Neural progenitor cell (in vitro differentiated cells): Measurements from ENCODE around the gene NUP214. TPM values are rescaled to one million over a fixed set of nuclear protein-coding genes. Genes with fewer than 3 reads are reported as not detected.

ENCODE experiments used
- DNase-seq: peaks from one replicate; pipeline ENCODE4 v3.0.0-alpha.2; 2016; ENCODE audit warnings: low spot score
- H2AFZ ChIP-seq: fragments of 200-600 bp; sonication (generic); replicated peaks from 2 replicates; pipeline ENCODE4 v1.6.1; 2016; ENCODE audit warnings: antibody characterized with exemption
- H3F3A ChIP-seq: fragments of 200-600 bp; sonication (generic); 2 replicates; pipeline ENCODE4 v1.6.1; 2016; ENCODE audit warnings: antibody characterized with exemption, low read depth
- H3K27ac ChIP-seq: fragments of 200-600 bp; sonication (generic); 2 replicates; pipeline ENCODE4 v1.5.1; 2016; ENCODE audit warnings: mild to moderate bottlenecking
- H3K27me3 ChIP-seq: fragments of 200-600 bp; sonication (generic); 2 replicates; pipeline ENCODE4 v1.6.1; 2016; ENCODE audit warnings: mild to moderate bottlenecking, moderate library complexity
- H3K36me3 ChIP-seq: fragments of 200-600 bp; sonication (generic); 2 replicates; pipeline ENCODE4 v1.5.1; 2016
- H3K4me1 ChIP-seq: fragments of 200-600 bp; sonication (generic); 2 replicates; pipeline ENCODE4 v1.6.1; 2016; ENCODE audit warnings: mixed run types
- H3K4me2 ChIP-seq: fragments of 200-600 bp; sonication (generic); 2 replicates; pipeline ENCODE4 v1.6.1; 2016
- H3K4me3 ChIP-seq: fragments of 200-600 bp; sonication (generic); 2 replicates; pipeline ENCODE4 v1.5.1; 2016
- H3K79me2 ChIP-seq: fragments of 200-600 bp; sonication (generic); 2 replicates; pipeline ENCODE4 v1.6.1; 2016; ENCODE audit warnings: low read depth
- H3K9ac ChIP-seq: fragments of 200-600 bp; sonication (generic); 2 replicates; pipeline ENCODE4 v1.6.1; 2016
- H3K9me3 ChIP-seq: fragments of 200-600 bp; sonication (generic); 2 replicates; pipeline ENCODE4 v1.5.1; 2016; ENCODE audit warnings: low read depth
- H4K20me1 ChIP-seq: fragments of 200-600 bp; sonication (generic); 2 replicates; pipeline ENCODE4 v1.6.1; 2016; ENCODE audit warnings: low read depth
- H3K27ac Mint-ChIP-seq: 3 replicates; pipeline ENCODE4 v1.8.0; 2021; ENCODE audit warnings: mixed read lengths
- H3K27me3 Mint-ChIP-seq: 2 replicates; pipeline ENCODE4 v1.8.0; 2022; ENCODE audit warnings: low read depth, mild to moderate bottlenecking, inconsistent platforms, moderate library complexity, mixed read lengths; ENCODE audit not compliant: insufficient read depth
- H3K36me3 Mint-ChIP-seq: 3 replicates; pipeline ENCODE4 v1.8.0; 2021; ENCODE audit warnings: mixed read lengths
- H3K4me1 Mint-ChIP-seq: 3 replicates; pipeline ENCODE4 v1.8.0; 2021; ENCODE audit warnings: mixed read lengths
- H3K4me3 Mint-ChIP-seq: 3 replicates; pipeline ENCODE4 v1.8.0; 2021; ENCODE audit warnings: mild to moderate bottlenecking, moderate library complexity, mixed read lengths
- H3K9me3 Mint-ChIP-seq: 3 replicates; pipeline ENCODE4 v1.8.0; 2020; ENCODE audit warnings: mixed read lengths
- CTCF ChIP-seq: fragments of 200-600 bp; sonication (generic); IDR thresholded peaks from 2 replicates; pipeline ENCODE4 v1.5.1; 2017; ENCODE audit warnings: antibody characterized with exemption, mild to moderate bottlenecking
- EZH2 ChIP-seq: fragments of 200-600 bp; sonication (generic); IDR thresholded peaks from 2 replicates; pipeline ENCODE4 v1.6.1; 2017; ENCODE audit warnings: antibody characterized with exemption, mild to moderate bottlenecking, moderate library complexity
- EZH2phosphoT487 ChIP-seq: fragments of 200-600 bp; sonication (generic); IDR thresholded peaks from 2 replicates; pipeline ENCODE4 v1.6.1; 2017; ENCODE audit warnings: antibody characterized with exemption
- total RNA-seq: library from RNA; depleted of rRNA; stranded (reverse); fragments of >200 nt; gene quantifications from 2 replicates; pipeline ENCODE4 v1.2.3, GENCODE V29; 2015; ENCODE audit warnings: low replicate concordance

The NUP214 gene
- total RNA-seq, 1 donor from 2014 or later: 37.6 TPM

- Mint-ChIP-seq H3K27me3 (peaks cover 27% of the 10 kb centered on the region), H3K4me1 (peaks cover 22% of the 10 kb centered on the region), H3K9me3 (no peaks in the 10 kb centered on the region), H3K4me3 (peak within 1 kb of the TSS; percentile 79), H3K36me3 (no peaks in the 10 kb centered on the region), H3K27ac (no peak within 1 kb of the TSS)
- peak within 1 kb of the TSS; percentile 81 for H3K4me3 ChIP-seq
- peaks cover 17% of the 10 kb centered on the region for H3F3A ChIP-seq
- H3K27me3 ChIP-seq: peaks cover 49% of the 10 kb centered on the region
- peak within 1 kb of the TSS; percentile 99 for H3K4me2 ChIP-seq
- H2AFZ ChIP-seq: peak within 1 kb of the TSS; percentile 87
- H3K9ac ChIP-seq: no peak within 1 kb of the TSS
- TF ChIP-seq EZH2phosphoT487 (peak; percentile 79), EZH2 (peak; percentile 88), CTCF (no peak)
- H3K36me3 ChIP-seq: no peaks in the 10 kb centered on the region
- DNase-seq: peak; percentile 63
- H3K79me2 ChIP-seq: no peaks in the 10 kb centered on the region
- H4K20me1 ChIP-seq: peaks cover 12% of the 10 kb centered on the region
- peaks cover 19% of the 10 kb centered on the region for H3K4me1 ChIP-seq
- H3K9me3 ChIP-seq: no peaks in the 10 kb centered on the region
- no peak within 1 kb of the TSS for H3K27ac ChIP-seq
These were observed 150.9 kb downstream of the NUP214 start, which contains the start of gene FAM78A for GRCh38 chr9:131276094-131276888. Gene FAM78A, minus strand, starts transcription at chr9:131276510. Its CDS starts 331 bp downstream, at chr9:131276179.

- Histone ChIP-seq H3K36me3 (no peaks in the 10 kb centered on the region), H3K9me3 (no peaks in the 10 kb centered on the region), H3K27ac (no peak overlapping the region), H3K4me1 (peaks cover 19% of the 10 kb centered on the region), H3K4me2 (peak overlapping the region; percentile 99), H3K9ac (no peak overlapping the region), H3K79me2 (no peaks in the 10 kb centered on the region), H3F3A (peaks cover 18% of the 10 kb centered on the region), H2AFZ (peak overlapping the region; percentile 87), H3K4me3 (peak overlapping the region; percentile 81), H4K20me1 (peaks cover 12% of the 10 kb centered on the region), H3K27me3 (peaks cover 55% of the 10 kb centered on the region)
- Mint-ChIP-seq H3K4me1 (peaks cover 23% of the 10 kb centered on the region), H3K9me3 (no peaks in the 10 kb centered on the region), H3K27me3 (peaks cover 33% of the 10 kb centered on the region), H3K27ac (no peak overlapping the region), H3K36me3 (no peaks in the 10 kb centered on the region), H3K4me3 (no peak overlapping the region)
- DNase-seq: peak; percentile 47
- no peak for TF ChIP-seq CTCF
- peak; percentile 59 for TF ChIP-seq EZH2
These were observed 151.5 kb downstream of the NUP214 start for GRCh38 chr9:131276891-131277286.

- H3K27me3 ChIP-seq: peaks cover 60% of the 10 kb centered on the region
- peak overlapping the region; percentile 87 for H2AFZ ChIP-seq
- peaks cover 38% of the 10 kb centered on the region for H3K27me3 Mint-ChIP-seq
These were observed 152.0 kb downstream of the NUP214 start for GRCh38 chr9:131277287-131277909.

More at GRCh38 chr9:131277287-131277909, 152.0 kb downstream of the NUP214 start:
- H3K36me3 ChIP-seq: no peaks in the 10 kb centered on the region
- Mint-ChIP-seq H3K9me3 (no peaks in the 10 kb centered on the region), H3K4me3 (no peak overlapping the region), H3K27ac (no peak overlapping the region), H3K4me1 (peaks cover 29% of the 10 kb centered on the region), H3K36me3 (peaks cover 2% of the 10 kb centered on the region)
- H4K20me1 ChIP-seq: peaks cover 12% of the 10 kb centered on the region
- DNase-seq: peak; percentile 36
- peak overlapping the region; percentile 81 for H3K4me3 ChIP-seq
- peak overlapping the region; percentile 99 for H3K4me2 ChIP-seq
- no peak overlapping the region for H3K9ac ChIP-seq
- H3K9me3 ChIP-seq: no peaks in the 10 kb centered on the region
- no peak overlapping the region for H3K27ac ChIP-seq
- TF ChIP-seq CTCF (peak; percentile 13), EZH2 (peak; percentile 13), EZH2phosphoT487 (no peak)
- H3K79me2 ChIP-seq: no peaks in the 10 kb centered on the region
- peaks cover 19% of the 10 kb centered on the region for H3K4me1 ChIP-seq
- H3F3A ChIP-seq: peaks cover 23% of the 10 kb centered on the region
